ENCODE measurements around the gene MRPS7. TPM values are rescaled to one million over a fixed set of nuclear protein-coding genes. Genes with fewer than 3 reads are reported as not detected.

Gene MRPS7
- total and polyA plus RNA-seq, 10 of the 15 experiments (the other 5 are each of a cell fraction or from before 2014, with no cell fraction given), result 88.4 to 217 (median 109) TPM

DNA sequence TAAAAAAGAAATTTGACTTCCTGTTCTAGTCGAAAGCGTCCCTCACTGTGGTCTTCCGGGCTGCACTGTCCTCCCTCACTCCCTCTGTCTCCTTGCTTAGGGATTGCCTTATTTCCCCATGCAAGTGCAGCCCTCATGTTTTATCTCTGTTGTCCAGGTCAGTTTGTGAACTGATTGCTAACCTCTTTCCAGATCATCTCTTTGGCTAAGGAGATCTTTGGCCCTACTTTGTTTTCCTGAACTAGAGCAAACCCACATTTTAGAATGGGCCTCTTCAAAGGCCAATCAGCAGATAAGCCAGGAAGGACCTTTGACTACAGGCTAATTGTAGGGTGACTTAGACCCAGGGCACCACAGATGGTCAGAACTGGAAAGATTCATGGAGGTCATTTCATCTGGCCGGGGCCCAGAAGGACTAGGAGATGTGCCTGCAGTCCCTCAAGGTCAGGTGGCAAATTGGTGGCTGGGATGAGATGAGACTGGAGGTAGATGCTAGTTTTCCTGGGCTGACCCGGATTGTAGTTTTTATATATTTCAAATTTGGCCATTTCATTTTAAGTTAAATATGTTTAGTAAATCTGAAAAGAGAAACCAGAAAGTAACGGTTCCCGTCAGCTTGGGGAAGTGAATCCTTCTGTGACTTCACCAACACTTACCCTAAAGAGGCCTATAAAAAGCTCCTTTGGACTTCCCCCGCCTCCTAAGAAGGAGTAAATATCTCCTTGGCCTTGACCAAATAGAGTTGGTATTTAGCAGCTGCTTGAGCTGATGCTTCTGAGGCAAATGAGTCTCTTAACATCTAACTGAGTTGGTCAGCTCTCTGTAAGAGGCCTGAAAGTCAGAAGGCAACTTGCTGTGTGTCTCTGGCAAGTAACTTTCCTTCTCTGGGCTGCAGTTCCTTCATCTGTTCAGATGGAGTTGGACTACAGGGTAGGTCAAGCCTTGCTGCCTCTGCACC lies 33.8 kb downstream of the MRPS7 start (continued):
- TF ChIP-seq, protein P1, sequence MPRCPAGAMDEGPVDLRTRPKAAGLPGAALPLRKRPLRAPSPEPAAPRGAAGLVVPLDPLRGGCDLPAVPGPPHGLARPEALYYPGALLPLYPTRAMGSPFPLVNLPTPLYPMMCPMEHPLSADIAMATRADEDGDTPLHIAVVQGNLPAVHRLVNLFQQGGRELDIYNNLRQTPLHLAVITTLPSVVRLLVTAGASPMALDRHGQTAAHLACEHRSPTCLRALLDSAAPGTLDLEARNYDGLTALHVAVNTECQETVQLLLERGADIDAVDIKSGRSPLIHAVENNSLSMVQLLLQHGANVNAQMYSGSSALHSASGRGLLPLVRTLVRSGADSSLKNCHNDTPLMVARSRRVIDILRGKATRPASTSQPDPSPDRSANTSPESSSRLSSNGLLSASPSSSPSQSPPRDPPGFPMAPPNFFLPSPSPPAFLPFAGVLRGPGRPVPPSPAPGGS (IDR thresholded peaks at IDR 0.05; ENCODE audit: borderline replicate concordance, insufficient read depth, low read depth, low read length, poor library complexity, severe bottlenecking), result peak; percentile 87
- TF ChIP-seq, protein P2, sequence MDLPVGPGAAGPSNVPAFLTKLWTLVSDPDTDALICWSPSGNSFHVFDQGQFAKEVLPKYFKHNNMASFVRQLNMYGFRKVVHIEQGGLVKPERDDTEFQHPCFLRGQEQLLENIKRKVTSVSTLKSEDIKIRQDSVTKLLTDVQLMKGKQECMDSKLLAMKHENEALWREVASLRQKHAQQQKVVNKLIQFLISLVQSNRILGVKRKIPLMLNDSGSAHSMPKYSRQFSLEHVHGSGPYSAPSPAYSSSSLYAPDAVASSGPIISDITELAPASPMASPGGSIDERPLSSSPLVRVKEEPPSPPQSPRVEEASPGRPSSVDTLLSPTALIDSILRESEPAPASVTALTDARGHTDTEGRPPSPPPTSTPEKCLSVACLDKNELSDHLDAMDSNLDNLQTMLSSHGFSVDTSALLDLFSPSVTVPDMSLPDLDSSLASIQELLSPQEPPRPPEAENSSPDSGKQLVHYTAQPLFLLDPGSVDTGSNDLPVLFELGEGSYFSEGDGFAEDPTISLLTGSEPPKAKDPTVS (IDR thresholded peaks at IDR 0.05; ENCODE audit: low read depth, low read length), result no peak
- TF ChIP-seq, protein P3, sequence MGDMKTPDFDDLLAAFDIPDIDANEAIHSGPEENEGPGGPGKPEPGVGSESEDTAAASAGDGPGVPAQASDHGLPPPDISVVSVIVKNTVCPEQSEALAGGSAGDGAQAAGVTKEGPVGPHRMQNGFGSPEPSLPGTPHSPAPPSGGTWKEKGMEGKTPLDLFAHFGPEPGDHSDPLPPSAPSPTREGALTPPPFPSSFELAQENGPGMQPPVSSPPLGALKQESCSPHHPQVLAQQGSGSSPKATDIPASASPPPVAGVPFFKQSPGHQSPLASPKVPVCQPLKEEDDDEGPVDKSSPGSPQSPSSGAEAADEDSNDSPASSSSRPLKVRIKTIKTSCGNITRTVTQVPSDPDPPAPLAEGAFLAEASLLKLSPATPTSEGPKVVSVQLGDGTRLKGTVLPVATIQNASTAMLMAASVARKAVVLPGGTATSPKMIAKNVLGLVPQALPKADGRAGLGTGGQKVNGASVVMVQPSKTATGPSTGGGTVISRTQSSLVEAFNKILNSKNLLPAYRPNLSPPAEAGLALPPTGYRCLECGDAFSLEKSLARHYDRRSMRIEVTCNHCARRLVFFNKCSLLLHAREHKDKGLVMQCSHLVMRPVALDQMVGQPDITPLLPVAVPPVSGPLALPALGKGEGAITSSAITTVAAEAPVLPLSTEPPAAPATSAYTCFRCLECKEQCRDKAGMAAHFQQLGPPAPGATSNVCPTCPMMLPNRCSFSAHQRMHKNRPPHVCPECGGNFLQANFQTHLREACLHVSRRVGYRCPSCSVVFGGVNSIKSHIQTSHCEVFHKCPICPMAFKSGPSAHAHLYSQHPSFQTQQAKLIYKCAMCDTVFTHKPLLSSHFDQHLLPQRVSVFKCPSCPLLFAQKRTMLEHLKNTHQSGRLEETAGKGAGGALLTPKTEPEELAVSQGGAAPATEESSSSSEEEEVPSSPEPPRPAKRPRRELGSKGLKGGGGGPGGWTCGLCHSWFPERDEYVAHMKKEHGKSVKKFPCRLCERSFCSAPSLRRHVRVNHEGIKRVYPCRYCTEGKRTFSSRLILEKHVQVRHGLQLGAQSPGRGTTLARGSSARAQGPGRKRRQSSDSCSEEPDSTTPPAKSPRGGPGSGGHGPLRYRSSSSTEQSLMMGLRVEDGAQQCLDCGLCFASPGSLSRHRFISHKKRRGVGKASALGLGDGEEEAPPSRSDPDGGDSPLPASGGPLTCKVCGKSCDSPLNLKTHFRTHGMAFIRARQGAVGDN (IDR thresholded peaks at IDR 0.05), result peak; percentile 83
- TF ChIP-seq ZZZ3 (IDR thresholded peaks at IDR 0.05; ENCODE audit: control insufficient read depth, insufficient read length, low read depth) (no peak), TARDBP (IDR thresholded peaks at IDR 0.05; ENCODE audit: borderline replicate concordance) (0 out of 2 replicates have a peak, but pooled peaks have one; percentile 38), EP300 (IDR thresholded peaks at IDR 0.05; ENCODE audit: borderline replicate concordance in 1 of 2, control insufficient read depth in 1 of 2, low read depth in 2 of 2, low read length in 2 of 2) (peak; percentile 93 to 97), SRF (IDR thresholded peaks at IDR 0.05; ENCODE audit: low read depth in 2 of 2, low read length in 2 of 2) (peak in 1 of 2 experiments; percentile 75; a peak in 2 of 4 replicates), PAX5 (IDR thresholded peaks at IDR 0.05; ENCODE audit: borderline replicate concordance, low read depth, low read length) (peak; percentile 79; the same call in 1 of the 2 replicates), SREBF2 (IDR thresholded peaks at IDR 0.05; ENCODE audit: low read length) (no peak), MYC (IDR thresholded peaks at IDR 0.05; ENCODE audit: insufficient read depth, insufficient read length, insufficient replicate concordance, low read length, severe bottlenecking) (no peak), HDAC6 (IDR thresholded peaks at IDR 0.05; ENCODE audit: unreplicated experiment) (no peak), NRF1 (conservative IDR thresholded peaks at IDR 0.05; ENCODE audit: low read depth, low read length) (no peak), RFX5 (IDR thresholded peaks at IDR 0.05; ENCODE audit: low read depth, low read length) (0 out of 2 replicates have a peak, but pooled peaks have one; percentile 53), ZBED1 (IDR thresholded peaks at IDR 0.05; ENCODE audit: borderline replicate concordance) (peak; percentile 88), JUNB (IDR thresholded peaks at IDR 0.05) (peak; percentile 95), RAD51 (IDR thresholded peaks at IDR 0.05) (peak; percentile 42; the same call in 1 of the 2 replicates), ATF7 (IDR thresholded peaks at IDR 0.05; ENCODE audit: low read depth) (peak; percentile 97)
- TF ChIP-seq, protein P4, sequence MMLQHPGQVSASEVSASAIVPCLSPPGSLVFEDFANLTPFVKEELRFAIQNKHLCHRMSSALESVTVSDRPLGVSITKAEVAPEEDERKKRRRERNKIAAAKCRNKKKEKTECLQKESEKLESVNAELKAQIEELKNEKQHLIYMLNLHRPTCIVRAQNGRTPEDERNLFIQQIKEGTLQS (IDR thresholded peaks at IDR 0.05; ENCODE audit: borderline replicate concordance, extremely low read depth, low read depth, low read length), result no peak
- TF ChIP-seq, protein P5, sequence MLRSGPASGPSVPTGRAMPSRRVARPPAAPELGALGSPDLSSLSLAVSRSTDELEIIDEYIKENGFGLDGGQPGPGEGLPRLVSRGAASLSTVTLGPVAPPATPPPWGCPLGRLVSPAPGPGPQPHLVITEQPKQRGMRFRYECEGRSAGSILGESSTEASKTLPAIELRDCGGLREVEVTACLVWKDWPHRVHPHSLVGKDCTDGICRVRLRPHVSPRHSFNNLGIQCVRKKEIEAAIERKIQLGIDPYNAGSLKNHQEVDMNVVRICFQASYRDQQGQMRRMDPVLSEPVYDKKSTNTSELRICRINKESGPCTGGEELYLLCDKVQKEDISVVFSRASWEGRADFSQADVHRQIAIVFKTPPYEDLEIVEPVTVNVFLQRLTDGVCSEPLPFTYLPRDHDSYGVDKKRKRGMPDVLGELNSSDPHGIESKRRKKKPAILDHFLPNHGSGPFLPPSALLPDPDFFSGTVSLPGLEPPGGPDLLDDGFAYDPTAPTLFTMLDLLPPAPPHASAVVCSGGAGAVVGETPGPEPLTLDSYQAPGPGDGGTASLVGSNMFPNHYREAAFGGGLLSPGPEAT (IDR thresholded peaks at IDR 0.05; ENCODE audit: low read depth), result peak; percentile 95
